AG09309 (cell line): ENCODE measurements around the gene NCMAP.

Experiments used
- DNase-seq: peaks from one replicate; pipeline ENCODE4 v3.0.0-alpha.2; 2010; ENCODE audit warnings: low read depth
- H3K4me3 ChIP-seq: 2 replicates; pipeline ENCODE4 v1.5.1; 2011; ENCODE audit warnings: mild to moderate bottlenecking, low read depth, low read length, moderate library complexity; ENCODE audit not compliant: control insufficient read depth
- CTCF ChIP-seq: IDR thresholded peaks from 2 replicates; pipeline ENCODE4 v1.5.1; 2011; ENCODE audit warnings: mild to moderate bottlenecking, low read depth, low read length, inconsistent platforms; ENCODE audit not compliant: insufficient read depth, control insufficient read depth; ENCODE audit errors: missing control alignments

Gene NCMAP

GRCh38 chr1:24596401-24596880 lies 40.6 kb downstream of the NCMAP start:
- H3K4me3 ChIP-seq = no peak overlapping the region
- TF ChIP-seq CTCF = no peak
- DNase-seq = no peak

GRCh38 chr1:24599265-24599664 lies 43.4 kb downstream of the NCMAP start:
- no peak overlapping the region for H3K4me3 ChIP-seq
- no peak for DNase-seq
- TF ChIP-seq CTCF = no peak

DNA sequence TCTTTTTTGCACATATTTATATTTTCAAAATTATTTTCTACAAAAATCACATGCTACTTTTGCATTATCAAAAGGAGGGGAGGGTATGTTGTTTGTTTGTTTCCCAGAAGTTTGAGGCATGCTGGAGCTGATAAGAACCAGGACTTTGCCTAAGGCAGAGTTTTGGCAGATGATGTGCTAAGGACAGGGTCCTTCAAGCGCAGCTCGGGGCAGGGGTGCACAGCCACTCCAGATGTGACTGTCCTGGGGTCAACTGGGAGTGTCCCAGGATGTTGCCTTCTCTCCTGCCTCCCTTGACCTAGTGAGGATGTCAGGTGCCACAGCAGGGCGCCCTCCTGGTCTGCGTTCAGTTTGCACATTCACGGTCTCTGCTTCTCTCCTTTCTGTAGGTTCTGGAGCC lies 44.7 kb downstream of the NCMAP start:
- no peak for TF ChIP-seq CTCF
- no peak for DNase-seq
- no peak overlapping the region for H3K4me3 ChIP-seq

GRCh38 chr1:24605534-24606295 lies 49.8 kb downstream of the NCMAP start:
- no peak overlapping the region for H3K4me3 ChIP-seq
- no peak for TF ChIP-seq CTCF
- DNase-seq = no peak

DNA sequence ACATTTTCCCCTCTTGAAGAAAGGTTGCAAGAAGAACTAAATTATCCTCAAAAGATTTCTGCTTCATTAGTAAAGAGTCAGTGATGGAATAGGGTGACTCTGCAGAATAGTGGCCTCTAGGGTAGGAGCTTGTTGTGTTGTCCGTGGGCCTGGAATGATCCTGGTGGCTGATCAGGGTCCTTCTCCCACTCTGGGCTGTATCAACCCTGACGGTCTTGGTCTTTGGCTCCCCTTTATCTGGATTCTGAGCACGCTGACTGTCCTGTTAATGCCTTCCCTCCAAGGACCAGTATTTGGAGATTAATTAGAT lies 50.4 kb downstream of the NCMAP start:
- H3K4me3 ChIP-seq = no peak overlapping the region
- TF ChIP-seq CTCF = no peak
- DNase-seq = no peak

DNA sequence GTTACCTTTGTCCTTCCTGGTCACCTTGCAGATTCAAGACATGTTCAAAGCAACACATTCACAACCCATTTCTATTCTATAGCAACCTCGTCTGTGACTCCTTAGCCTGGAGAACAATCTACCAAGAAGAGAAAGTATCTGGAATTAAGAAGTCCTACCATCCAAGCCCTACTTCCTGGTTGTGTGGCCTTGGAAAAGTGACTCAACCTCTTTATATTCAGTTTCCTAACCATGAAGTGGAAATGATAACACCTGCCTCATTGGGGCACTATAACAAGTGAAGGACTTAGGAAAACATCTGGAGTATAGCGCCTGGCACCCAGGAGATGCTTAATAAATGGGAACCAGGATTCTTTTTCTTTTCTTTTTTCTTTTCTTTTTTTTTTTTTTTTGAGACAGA lies 50.7 kb downstream of the NCMAP start:
- no peak for DNase-seq
- no peak overlapping the region for H3K4me3 ChIP-seq
- no peak for TF ChIP-seq CTCF
